ENCODE data around the gene TMEM52B.

- TF ChIP-seq EZH2phosphoT487 (IDR thresholded peaks at IDR 0.05; ENCODE audit: low read length) (no peak), CTCF (IDR thresholded peaks at IDR 0.05; ENCODE audit: low read length) (no peak), EZH2 (optimal IDR thresholded peaks at IDR 0.05; ENCODE audit: low read depth, low read length) (no peak)
These were observed 19.6 kb upstream of the TMEM52B start for GRCh38 chr12:10159280-10159679.

Measured in MM.1S (cell line).